ENCODE measurements around the gene TAF10.
A peak's percentile ranks its signal among the peaks of the same experiment; 100 is the strongest.

The TAF10 gene

DNA sequence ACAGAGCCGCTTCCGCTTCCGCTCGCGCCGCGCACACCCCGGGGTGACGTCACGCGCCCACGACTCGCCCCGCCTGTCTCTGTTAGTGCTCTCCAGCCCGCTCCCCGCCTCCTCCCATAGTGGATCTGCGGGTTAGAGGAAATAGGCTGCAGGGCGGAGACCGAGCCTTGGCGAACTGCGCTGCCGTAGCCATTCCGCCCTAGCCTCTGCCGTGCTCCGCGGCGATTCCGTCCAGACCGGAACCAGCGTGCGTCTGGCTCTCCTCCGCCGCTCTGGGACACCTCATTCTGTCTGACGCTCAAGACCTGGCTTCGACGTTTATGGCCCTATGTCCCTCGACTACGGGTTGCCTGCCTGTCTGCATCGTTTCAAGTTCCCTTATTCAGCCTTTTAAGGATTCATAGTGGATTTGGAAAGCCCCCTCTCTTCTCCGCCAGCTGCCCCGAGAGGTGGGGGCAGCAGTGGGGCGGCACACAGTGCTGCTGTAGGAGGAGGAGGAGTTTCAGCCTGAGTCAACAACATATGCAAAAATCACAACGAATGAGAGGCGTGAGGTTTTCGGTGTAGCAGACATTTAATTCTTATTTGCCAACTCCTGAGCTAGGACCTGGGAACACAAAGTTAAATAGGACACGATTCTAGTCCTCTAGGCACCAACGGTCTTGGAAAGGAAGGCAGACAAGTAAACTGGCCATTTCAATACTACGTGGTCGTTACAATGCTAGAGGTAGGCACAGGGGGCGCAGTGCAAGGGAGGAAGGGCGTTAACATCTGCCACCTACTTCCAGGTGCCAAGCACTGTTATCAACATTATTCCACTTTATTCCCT is at the start of gene TAF10:
Gene TAF10 (minus strand): TSS at position 4 of the 829 bp plus-strand sequence. CDS start 27 bp downstream, outside the sequence.
- DNase-seq (ENCODE audit: low read depth in 2 of 2), result peak; percentile 88 to 95

DNA sequence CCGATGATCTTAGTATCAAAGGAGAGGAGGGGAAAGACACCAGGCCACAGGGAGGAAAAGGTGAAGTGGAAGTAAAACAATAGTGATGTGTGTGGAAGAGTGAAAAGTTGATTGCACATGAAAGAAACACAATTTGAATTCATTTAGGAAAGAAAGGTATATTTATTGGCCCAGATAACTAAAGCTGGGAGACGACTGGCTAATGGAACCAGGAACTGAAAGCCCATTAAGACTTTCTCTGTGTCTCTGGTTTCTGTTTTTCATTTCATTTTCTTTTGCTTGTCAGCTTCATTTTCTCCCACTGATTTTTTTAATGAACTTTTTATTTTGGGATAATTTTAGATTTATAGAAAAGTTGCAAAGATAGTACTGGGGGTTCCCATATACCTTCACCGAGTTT is 48.7 kb upstream of the TAF10 start:
- DNase-seq (ENCODE audit: low read depth in 2 of 2), result no peak

DNA sequence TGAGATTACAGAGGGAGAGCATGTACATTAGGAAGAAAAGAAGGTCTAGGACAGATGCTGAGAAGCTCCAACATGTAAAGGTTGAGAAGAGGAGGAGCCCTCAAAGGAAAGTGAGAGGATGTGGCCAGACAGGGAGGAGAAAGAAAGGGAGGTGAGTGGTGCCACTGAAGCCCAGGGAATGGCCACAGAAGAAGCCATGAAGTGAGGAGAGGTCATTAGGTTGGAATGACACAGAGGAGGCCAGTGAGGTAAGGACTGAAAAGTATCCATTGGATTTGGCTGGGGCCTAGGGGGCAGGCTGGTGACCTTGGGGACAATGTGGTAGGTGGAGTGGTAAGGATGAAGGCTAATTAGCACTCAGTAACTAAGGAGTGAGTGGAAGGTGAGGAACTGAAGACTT is 46.6 kb upstream of the TAF10 start:
- DNase-seq (ENCODE audit: low read depth in 2 of 2), result no peak

DNA sequence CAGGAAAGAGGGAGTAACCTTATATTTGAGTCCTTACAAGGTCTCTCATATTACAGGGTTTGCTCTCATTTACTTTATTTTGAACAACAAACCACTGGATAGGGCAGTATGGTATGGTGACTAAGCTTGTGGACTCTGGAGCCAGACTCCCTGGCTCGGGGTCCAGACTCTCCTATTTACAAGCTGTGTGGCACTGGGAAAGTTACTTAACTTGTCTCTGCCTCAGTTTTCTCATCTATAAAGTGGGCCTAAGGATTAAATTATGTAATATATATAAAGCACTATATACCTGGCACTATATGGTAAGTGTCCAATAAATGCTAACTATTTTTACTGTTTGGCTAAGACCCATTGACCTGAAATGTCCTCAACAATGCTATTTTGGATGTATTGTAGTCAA is 45.3 kb upstream of the TAF10 start:
- DNase-seq (ENCODE audit: low read depth in 2 of 2), result no peak

DNA sequence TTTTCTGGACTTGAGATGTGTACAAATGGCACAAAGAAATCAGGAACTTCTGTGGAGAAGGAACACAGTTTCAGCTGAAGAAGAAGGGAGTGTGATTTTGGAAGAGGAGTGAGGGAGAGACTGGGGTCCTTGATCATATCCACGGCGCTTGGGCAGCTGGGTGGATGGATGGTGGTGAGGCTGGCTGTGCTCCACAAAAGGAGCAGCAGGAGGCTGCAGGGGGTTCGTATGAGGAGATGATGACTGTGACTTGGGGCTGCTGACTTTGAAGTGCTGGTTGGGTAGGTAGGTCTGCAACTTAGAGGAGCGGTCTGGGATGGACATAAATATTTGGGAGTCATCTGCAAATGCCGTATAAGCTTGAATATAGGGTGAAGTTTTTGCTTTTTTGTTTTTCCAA is 44.9 kb upstream of the TAF10 start:
- DNase-seq (ENCODE audit: low read depth in 2 of 2), result no peak

DNA sequence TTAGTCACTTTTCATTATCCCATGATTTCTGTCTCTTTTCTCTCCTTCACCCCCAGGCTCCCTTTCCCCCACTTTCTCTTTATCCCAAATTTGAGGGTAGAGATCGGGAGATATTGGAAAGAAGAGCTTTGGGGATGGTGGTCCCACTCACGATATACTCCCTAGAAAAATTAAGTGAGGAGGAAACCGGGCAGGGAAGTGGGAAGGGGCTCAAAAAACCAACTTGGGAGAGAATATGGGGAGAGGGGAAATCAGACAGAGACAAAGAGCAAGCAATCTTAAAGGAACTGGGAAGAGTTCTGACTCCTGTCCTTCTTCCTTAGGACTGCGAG is 44.5 kb upstream of the TAF10 start:
- DNase-seq (ENCODE audit: low read depth in 2 of 2), result no peak

DNA sequence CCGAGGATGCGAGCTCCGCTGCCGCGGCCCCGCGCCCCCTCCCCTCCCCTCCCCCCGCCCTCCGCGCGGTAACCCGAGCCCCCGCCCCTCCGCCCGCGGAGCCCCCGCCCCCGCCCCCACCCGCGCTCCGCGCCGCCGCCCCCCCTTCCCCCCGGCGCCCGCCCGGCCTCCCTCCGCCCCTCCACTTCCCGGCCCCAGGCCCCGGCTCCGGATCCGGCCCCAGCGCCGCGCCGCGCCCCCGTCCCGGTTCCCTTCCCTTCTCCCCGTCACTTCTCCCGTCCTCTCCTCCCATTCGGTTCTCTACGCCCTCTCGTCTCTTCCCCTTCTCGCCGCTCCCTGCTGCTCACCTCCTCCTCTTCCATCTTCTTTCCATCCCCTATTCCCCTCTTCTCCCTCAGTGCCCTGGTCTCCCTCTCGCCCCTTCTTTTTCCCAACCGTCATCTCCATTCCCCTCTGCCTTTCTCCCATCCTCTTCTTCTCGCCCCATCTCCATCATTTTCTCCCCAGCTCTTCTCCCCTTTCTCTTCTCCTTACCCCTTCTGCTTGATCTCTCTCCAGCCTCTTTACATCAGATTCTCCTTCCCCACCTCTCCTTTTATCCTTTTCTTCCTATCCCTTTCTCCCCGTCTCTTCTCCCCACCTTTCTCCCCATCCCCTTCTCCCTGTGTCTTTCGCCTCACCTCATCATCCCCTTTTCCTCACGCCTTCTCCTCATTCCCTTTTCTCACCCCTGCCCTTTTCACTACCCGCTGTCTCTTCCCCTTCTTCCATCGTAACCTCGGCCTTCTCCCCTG is 44.0 kb upstream of the TAF10 start, which contains the start of gene DCHS1:
Gene DCHS1 (minus strand): TSS at position 20 of the 794 bp plus-strand sequence. CDS start 14,196 bp downstream, outside the sequence.
- DNase-seq (ENCODE audit: low read depth in 2 of 2), result no peak

DNA sequence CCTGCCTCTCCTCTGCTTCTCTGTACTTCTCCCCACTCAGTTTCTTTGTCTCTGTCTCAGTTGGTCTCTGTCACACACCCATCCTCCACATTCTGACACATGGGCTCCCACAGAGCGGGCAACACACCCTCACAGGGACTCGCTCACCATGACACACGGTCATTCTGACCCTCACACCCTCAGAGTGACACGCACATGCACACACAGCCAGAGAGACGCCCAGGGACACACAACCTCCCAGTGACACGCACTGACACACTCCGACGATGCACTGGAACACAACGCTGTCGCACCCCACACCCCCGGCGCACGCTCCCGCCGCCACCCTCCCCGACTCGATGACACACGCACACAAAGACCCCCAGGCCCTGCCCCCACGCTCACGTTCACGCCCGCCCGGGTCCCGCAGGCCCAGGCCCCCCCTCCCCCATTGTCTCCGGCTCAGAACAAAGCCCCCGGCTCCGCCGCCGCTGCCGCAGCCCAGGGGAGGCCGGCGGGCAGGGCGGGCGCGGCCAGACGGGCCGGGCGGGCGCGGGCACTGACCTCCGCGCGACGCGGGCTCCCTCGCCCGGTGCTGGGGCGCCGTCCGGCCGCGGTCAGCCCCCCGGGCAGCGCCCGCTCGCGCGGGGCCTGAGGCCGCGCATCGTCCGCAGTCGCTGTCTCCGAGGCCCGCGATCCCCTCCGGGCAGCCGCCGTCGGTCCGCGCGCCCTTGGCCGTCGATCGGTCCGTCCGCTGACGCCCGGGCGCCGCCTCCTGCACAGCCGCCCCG is 43.2 kb upstream of the TAF10 start:
- DNase-seq (ENCODE audit: low read depth in 2 of 2), result no peak

DNA sequence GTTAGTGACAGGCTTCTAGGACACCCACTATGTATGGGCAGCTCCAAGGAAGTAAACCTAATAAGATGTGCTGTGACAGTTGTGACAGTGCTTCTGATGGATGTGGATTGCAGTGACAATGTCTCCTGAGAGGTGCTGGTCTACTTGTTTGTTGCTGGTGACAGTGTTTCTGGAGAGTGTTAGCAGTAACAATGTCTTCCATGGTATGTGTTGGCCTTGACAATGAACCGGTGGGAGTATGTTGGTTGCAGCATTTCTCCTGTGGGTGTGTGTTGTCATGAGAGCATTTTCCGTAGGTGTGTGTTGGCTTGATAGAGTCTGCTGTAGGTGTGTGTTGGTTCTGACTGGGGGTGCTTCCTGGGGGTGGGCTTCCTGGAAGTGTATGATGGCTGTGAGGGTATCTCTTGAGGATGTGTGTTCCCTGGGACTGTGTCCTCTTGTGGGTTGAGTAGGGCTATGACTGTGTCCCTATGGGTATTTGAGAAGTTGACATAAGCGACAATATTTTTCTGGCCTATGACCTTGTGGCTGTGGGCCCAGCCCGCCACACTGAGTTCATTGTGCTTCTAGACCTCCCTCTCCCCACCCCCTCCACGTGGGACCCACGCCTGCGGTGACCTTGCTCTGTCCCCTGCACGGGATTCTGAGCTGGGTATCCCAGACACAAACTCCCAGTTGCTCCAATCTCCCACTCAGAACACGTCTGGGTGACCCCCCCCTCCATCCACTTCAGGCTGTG is 42.4 kb upstream of the TAF10 start:
- DNase-seq (ENCODE audit: low read depth in 2 of 2), result no peak

DNA sequence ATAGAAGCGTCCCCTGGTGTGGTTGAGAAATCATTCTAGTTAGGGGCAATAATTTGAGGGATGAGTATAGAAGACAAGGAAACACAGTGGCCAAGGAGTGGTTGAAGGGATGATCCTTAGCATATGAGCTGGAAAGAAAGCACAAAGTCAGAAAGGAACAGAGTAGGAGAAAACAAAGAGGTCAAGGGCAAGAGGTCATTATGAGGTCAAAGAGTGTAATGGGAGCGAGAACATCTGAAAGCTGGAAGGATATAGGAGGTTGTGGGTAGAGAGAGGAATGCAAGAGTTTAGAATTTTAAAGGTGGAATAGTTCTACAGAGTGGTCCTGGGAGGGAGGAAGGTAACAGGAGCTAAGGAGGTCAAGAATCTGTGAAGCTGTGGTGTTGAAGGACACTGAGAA is 41.6 kb upstream of the TAF10 start:
- no peak for DNase-seq (ENCODE audit: low read depth in 2 of 2)

DNA sequence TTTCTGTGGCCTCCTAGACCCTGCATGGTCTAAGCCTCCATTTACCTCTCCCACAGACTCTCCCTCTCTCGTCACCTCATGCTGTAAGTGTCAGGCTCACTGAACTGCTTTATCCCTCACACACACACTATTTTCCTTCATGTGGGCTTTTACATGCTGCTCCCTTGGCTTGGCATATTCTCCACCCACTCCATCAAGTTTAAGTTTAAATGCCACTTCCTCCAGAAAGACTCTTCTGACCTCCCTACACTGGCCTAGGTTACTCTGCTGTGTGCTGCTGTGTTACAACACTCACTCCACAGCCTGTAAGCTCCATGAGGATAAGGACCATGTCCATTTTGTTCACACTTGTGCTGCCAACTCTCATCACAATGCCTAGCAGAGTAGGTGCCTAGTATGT is 41.1 kb upstream of the TAF10 start:
- no peak for DNase-seq (ENCODE audit: low read depth in 2 of 2)

DNA sequence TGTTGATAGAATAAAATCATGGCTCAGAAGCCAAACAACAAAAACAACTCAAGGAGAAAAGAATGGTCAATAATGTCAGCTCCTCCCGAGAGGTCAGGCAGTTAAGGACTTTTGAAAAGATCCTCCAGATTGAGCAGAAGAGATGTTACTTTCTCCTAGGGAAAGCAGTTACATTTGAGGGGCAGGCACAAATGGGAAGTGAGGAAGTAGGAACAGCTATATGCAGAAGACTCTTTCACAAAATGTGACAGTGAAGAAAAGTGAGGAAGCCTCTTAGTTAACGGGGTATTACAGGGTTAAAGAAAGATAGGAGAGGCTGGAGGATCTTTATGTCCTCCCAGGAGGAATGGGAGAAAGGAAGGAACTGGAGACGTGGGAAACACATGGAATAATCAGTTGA is 40.2 kb upstream of the TAF10 start:
- DNase-seq (ENCODE audit: low read depth in 2 of 2), result no peak

DNA sequence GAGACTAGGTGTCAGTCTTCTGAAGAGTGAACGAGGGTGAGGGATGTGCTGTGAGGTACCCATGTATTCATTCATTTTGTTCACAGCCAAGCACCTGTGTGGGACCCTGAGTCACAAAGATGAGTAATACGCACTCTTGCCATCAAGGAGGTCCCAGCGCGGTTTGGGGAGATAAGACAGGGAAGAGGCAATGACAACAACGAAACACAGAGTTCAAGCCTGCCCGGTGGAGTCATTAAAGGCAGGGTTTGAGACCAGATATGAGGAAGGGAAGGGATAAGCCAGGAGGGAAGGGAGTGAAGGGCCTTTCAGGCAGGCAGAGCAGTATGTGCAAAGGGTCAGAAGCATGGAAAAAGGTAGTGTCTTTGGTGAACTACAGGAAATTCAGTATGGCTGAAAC is 39.0 kb upstream of the TAF10 start:
- DNase-seq (ENCODE audit: low read depth in 2 of 2), result no peak

DNA sequence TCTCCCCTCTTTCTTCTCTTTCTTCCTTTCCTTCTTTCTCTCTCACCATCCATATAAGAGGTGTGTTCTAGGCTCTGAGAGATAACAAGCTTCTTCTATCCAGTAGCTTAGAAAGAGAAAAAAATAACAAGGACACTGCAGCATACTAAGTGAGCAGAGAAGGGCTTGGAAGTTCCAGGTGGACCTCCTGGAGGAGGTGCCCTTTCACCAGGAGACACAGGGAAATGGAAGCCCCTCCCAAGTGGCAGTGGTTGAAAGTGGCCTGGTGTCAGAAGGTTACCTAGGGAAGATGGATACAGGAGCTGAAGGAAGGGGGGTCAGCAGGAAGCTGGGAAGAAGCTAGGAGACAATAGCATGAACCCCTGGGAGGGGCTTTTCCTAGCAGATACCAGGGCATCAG is 38.1 kb upstream of the TAF10 start:
- DNase-seq (ENCODE audit: low read depth in 2 of 2), result no peak

DNA sequence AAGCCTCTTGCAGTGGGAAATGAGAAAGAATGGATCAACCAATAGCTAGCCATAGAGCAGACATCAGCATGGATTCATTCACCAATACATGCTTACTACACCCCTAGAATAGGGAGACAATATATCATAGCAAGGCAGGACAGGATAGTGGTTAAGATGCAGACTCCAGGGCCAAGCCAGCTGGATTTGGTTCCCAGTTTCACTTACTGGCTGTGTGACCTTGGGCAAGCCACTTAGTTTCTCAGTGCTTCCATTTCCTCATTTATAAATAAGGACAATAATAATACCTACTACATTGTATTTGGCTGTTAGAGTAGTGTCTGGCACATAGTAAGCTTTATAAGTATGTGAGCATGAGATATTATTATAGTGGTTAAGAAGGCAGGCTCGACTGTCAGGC is 36.5 kb upstream of the TAF10 start:
- DNase-seq (ENCODE audit: low read depth in 2 of 2), result no peak

DNA sequence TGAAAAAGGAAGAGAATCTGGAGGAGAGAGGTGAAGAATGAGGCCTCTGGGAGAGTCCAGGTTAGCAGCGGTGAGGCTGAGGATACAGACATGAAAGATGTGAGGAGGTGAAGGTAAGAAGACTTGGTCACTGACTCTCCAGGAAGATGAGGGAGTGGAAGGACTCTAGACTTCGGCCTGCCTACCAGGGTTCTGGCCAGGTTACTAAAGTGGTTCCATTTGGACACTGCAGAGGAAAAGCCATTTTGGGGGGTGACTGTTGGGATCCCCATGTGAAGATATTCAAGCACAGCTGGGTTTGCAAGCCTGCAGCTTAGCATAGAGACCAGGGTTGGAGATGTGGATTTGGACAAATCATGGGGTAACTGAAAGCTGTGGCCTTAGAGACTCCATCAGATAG is 35.8 kb upstream of the TAF10 start:
- no peak for DNase-seq (ENCODE audit: low read depth in 2 of 2)

DNA sequence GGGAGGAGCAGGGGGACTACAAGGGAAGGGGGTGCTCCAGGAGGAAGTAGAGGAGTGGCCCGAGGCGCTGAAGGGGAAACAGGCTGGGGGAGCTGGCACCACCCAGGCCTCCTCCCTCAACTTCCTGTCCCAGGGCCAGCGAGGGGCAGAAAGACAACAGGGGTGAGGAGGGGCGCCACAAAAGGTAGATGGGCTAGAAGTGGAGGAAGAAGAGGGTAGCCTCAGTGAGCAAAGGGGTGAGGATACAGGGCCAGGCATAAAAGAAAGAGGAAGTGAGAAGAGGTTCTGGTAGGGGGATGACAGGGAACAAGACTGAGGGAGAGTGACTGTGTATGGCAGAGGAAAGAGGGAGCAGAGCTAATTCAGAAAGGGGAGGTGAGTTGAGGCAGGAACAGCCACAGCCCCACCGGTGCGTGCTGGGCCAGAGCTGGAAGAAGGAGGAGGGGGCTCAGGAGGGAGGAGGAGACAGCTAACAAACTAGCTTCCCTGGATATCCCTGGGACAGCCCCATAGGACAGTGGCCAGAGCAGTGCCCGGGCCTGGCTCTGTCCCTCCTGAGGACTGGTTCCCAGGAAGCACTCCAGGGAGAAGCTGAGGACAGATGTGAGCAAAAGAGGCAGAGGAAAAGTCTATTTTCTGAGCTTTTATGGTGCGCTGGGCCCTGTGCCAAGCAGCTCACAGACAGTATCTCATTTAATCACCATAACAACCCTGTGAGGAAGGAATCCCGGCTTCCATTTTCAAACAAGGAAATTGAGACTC is 35.1 kb upstream of the TAF10 start:
- no peak for DNase-seq (ENCODE audit: low read depth in 2 of 2)

DNA sequence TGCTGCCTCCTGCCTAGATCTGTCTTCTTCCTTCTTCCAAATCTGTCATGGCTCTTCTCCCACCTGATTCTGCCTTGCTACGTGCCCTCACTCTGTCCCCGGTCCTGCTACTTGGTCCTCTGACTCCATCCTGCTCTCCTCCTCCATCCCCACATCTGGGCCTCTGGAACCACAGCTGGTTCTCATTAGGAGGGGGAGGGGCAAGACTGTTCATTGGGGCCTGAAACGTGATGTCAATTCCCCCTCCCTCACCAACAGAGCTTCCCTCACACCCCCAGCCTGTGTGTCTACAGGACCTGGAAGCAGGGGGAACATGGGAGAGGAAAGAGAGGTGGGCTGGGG is 34.5 kb upstream of the TAF10 start:
- DNase-seq (ENCODE audit: low read depth in 2 of 2), result no peak

DNA sequence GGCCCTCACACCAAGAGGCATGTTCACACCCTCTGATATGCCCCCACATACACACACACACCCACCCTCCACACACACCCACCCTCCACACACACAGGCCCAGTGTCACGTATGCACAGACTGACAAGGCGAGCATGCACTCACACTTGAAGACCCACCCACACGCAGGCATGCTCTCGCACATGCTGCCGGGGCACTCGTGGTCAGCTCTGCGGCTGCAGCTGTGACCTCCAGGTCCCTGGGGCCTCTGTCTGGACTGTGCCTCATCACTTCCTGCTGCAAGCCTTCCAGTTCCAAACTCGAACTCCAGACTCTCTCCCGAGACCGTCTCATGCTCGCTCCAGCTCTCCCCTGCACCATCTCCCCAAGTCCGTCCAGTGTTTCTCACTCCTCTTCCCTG is 34.1 kb upstream of the TAF10 start:
- DNase-seq (ENCODE audit: low read depth in 2 of 2), result no peak

DNA sequence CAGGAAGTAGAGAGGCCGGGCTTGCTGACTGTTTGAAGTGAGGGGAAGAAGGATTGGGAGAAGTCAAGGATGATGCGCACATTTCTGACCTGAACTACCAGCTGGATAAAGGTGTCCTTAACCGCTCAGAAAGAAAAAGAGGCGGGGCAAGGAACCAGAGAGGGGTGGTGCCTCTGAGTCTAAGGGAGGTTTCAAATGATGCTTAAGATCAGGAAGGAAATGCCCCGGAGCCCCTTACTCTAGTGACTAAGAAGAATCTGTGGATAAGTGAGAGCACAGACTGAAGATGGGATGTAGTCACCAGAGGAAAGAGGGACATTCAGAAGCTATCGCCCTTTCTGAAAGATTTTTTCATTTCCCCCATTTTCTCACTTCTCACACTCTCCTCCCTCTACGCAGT is 30.9 kb upstream of the TAF10 start:
- DNase-seq (ENCODE audit: low read depth in 2 of 2), result no peak
